ENCODE measurements around the gene UBR2.
"Not testable (repeated sequence)": the region's sequence is repeated elsewhere in the genome, so short reads cannot be mapped to it uniquely, and the experiment has no call there.

The UBR2 gene

GRCh38 chr6:42559276-42559675, 4.6 kb upstream of the UBR2 start:
- H3K36me3 ChIP-seq (ENCODE audit: control insufficient read depth, insufficient read depth, low read length); H3K9ac ChIP-seq (ENCODE audit: low read depth, low read length); H3K27me3 ChIP-seq (ENCODE audit: control insufficient read depth, insufficient read depth, low read length); H3K4me3 ChIP-seq (ENCODE audit: low read depth, low read length); H3K9me3 ChIP-seq (ENCODE audit: control insufficient read depth, insufficient read depth, low read length); H3K4me1 ChIP-seq (ENCODE audit: control insufficient read depth, insufficient read depth, low read length): not testable (repeated sequence)

GRCh38 chr6:42561986-42562385, 1.8 kb upstream of the UBR2 start:
- H3K27me3 ChIP-seq (ENCODE audit: control insufficient read depth, insufficient read depth, low read length) = no peaks in the 10 kb centered on the region
- no peak overlapping the region for H3K9ac ChIP-seq (ENCODE audit: low read depth, low read length)
- no peak overlapping the region for H3K4me3 ChIP-seq (ENCODE audit: low read depth, low read length)
- no peaks in the 10 kb centered on the region for H3K9me3 ChIP-seq (ENCODE audit: control insufficient read depth, insufficient read depth, low read length)
- H3K36me3 ChIP-seq (ENCODE audit: control insufficient read depth, insufficient read depth, low read length) = no peaks in the 10 kb centered on the region
- no peaks in the 10 kb centered on the region for H3K4me1 ChIP-seq (ENCODE audit: control insufficient read depth, insufficient read depth, low read length)

- H3K27me3 ChIP-seq (ENCODE audit: control insufficient read depth, insufficient read depth, low read length) = no peaks in the 10 kb centered on the region
- H3K36me3 ChIP-seq (ENCODE audit: control insufficient read depth, insufficient read depth, low read length) = no peaks in the 10 kb centered on the region
- H3K9ac ChIP-seq (ENCODE audit: low read depth, low read length) = no peak overlapping the region
- H3K9me3 ChIP-seq (ENCODE audit: control insufficient read depth, insufficient read depth, low read length) = no peaks in the 10 kb centered on the region
- no peak overlapping the region for H3K4me3 ChIP-seq (ENCODE audit: low read depth, low read length)
- no peaks in the 10 kb centered on the region for H3K4me1 ChIP-seq (ENCODE audit: control insufficient read depth, insufficient read depth, low read length)
These were observed 932 bp upstream of the UBR2 start for GRCh38 chr6:42562788-42563405.

GRCh38 chr6:42564506-42564825, 637 bp downstream of the UBR2 start:
- H3K27me3 ChIP-seq (ENCODE audit: control insufficient read depth, insufficient read depth, low read length) = no peaks in the 10 kb centered on the region

GRCh38 chr6:42565823-42566613, 2.2 kb downstream of the UBR2 start:
- Histone ChIP-seq H3K4me3 (ENCODE audit: low read depth, low read length) (peak overlapping the region; percentile 99), H3K27me3 (ENCODE audit: control insufficient read depth, insufficient read depth, low read length) (no peaks in the 10 kb centered on the region), H3K9me3 (ENCODE audit: control insufficient read depth, insufficient read depth, low read length) (no peaks in the 10 kb centered on the region), H3K36me3 (ENCODE audit: control insufficient read depth, insufficient read depth, low read length) (no peaks in the 10 kb centered on the region), H3K4me1 (ENCODE audit: control insufficient read depth, insufficient read depth, low read length) (no peaks in the 10 kb centered on the region), H3K9ac (ENCODE audit: low read depth, low read length) (no peak overlapping the region)

More at GRCh38 chr6:42564506-42564825, 637 bp downstream of the UBR2 start:
- H3K36me3 ChIP-seq (ENCODE audit: control insufficient read depth, insufficient read depth, low read length) = no peaks in the 10 kb centered on the region
- no peaks in the 10 kb centered on the region for H3K9me3 ChIP-seq (ENCODE audit: control insufficient read depth, insufficient read depth, low read length)
- peak overlapping the region; percentile 99 for H3K4me3 ChIP-seq (ENCODE audit: low read depth, low read length)
- peak overlapping the region; percentile 87 for H3K9ac ChIP-seq (ENCODE audit: low read depth, low read length)
- H3K4me1 ChIP-seq (ENCODE audit: control insufficient read depth, insufficient read depth, low read length) = no peaks in the 10 kb centered on the region

DNA sequence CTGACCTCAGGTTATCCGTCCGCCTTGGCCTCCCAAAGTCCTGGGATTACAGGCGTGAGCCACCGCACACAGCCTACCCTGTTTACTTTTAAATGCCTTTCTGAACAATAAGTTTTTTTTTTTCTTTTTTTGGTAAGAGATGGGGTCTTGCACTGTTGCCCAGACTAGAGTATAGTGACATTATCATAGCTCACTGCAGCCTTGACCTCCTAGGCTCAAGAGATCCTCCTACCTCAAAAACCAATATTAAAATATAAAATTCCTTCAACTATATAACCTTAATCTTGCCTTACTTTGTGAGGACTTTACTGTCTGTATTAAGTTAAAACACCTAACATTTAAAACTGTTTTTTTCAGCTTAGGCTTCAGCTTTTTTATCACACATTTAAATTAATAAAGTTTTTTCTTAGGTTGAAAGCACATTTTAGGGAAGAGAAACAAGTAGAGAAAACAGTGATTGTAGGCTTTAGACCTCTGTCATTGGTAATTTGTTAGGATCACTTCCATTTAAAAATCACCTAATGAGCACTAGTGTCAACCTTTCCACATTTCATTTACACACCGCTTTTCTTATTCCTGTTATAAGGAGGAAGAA, 2.9 kb downstream of the UBR2 start:
- Histone ChIP-seq H3K36me3 (ENCODE audit: control insufficient read depth, insufficient read depth, low read length) (no peaks in the 10 kb centered on the region), H3K27me3 (ENCODE audit: control insufficient read depth, insufficient read depth, low read length) (no peaks in the 10 kb centered on the region), H3K9me3 (ENCODE audit: control insufficient read depth, insufficient read depth, low read length) (no peaks in the 10 kb centered on the region), H3K4me3 (ENCODE audit: low read depth, low read length) (no peak overlapping the region), H3K4me1 (ENCODE audit: control insufficient read depth, insufficient read depth, low read length) (no peaks in the 10 kb centered on the region), H3K9ac (ENCODE audit: low read depth, low read length) (no peak overlapping the region)

DNA sequence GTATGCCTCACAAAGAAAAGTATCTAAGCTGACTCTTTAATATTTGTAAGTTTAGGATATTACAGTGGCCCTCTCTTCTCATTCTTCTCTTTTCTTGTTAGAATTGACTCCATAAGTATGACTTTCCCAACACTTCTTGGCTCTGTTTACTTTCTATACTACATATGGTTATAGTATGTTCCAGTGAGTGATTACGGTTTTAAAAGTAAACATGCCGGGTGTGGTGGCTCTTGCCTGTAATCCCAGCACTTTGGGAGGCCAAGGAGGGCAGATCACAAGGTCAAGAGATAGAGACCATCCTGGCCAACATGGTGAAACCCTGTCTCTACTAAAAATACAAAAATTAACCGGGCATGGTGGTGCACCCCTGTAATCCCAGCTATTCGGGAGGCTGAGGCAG, 3.4 kb downstream of the UBR2 start:
- H3K9me3 ChIP-seq (ENCODE audit: control insufficient read depth, insufficient read depth, low read length); H3K36me3 ChIP-seq (ENCODE audit: control insufficient read depth, insufficient read depth, low read length); H3K4me3 ChIP-seq (ENCODE audit: low read depth, low read length); H3K9ac ChIP-seq (ENCODE audit: low read depth, low read length); H3K4me1 ChIP-seq (ENCODE audit: control insufficient read depth, insufficient read depth, low read length); H3K27me3 ChIP-seq (ENCODE audit: control insufficient read depth, insufficient read depth, low read length): not testable (repeated sequence)

GRCh38 chr6:42569102-42570028, 5.5 kb downstream of the UBR2 start:
- Histone ChIP-seq H3K9me3 (ENCODE audit: control insufficient read depth, insufficient read depth, low read length) (no peaks in the 10 kb centered on the region), H3K9ac (ENCODE audit: low read depth, low read length) (no peak overlapping the region), H3K4me1 (ENCODE audit: control insufficient read depth, insufficient read depth, low read length) (no peaks in the 10 kb centered on the region), H3K36me3 (ENCODE audit: control insufficient read depth, insufficient read depth, low read length) (no peaks in the 10 kb centered on the region), H3K27me3 (ENCODE audit: control insufficient read depth, insufficient read depth, low read length) (no peaks in the 10 kb centered on the region), H3K4me3 (ENCODE audit: low read depth, low read length) (no peak overlapping the region)

GRCh38 chr6:42571611-42572342, 7.9 kb downstream of the UBR2 start:
- Histone ChIP-seq H3K36me3 (ENCODE audit: control insufficient read depth, insufficient read depth, low read length) (no peaks in the 10 kb centered on the region), H3K9ac (ENCODE audit: low read depth, low read length) (no peak overlapping the region), H3K27me3 (ENCODE audit: control insufficient read depth, insufficient read depth, low read length) (no peaks in the 10 kb centered on the region), H3K9me3 (ENCODE audit: control insufficient read depth, insufficient read depth, low read length) (no peaks in the 10 kb centered on the region), H3K4me3 (ENCODE audit: low read depth, low read length) (no peak overlapping the region), H3K4me1 (ENCODE audit: control insufficient read depth, insufficient read depth, low read length) (no peaks in the 10 kb centered on the region)

DNA sequence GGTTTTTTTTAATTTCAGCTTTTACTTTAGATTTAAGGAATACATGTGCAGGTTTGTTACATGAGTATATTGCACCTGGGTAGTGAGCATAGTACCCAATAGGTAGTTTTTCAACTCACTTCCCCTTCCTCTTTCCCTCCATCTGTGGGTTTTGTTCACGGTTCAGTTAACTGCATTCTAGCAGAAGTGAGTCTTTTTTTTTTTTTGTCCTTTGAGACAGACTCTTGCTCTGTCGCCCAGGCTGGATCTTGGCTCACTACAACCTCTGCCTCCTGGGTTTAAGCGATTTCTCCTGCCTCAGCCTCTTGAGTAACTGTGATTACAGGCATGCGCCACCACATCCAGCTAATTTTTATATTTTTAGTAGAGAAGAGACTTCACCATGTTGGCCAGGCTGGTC, 8.7 kb downstream of the UBR2 start:
- Histone ChIP-seq H3K4me3 (ENCODE audit: low read depth, low read length) (no peak overlapping the region), H3K9ac (ENCODE audit: low read depth, low read length) (no peak overlapping the region), H3K36me3 (ENCODE audit: control insufficient read depth, insufficient read depth, low read length) (no peaks in the 10 kb centered on the region), H3K9me3 (ENCODE audit: control insufficient read depth, insufficient read depth, low read length) (no peaks in the 10 kb centered on the region), H3K4me1 (ENCODE audit: control insufficient read depth, insufficient read depth, low read length) (no peaks in the 10 kb centered on the region), H3K27me3 (ENCODE audit: control insufficient read depth, insufficient read depth, low read length) (no peaks in the 10 kb centered on the region)

- not testable (repeated sequence) for H3K9ac ChIP-seq (ENCODE audit: low read depth, low read length); H3K9me3 ChIP-seq (ENCODE audit: control insufficient read depth, insufficient read depth, low read length); H3K4me1 ChIP-seq (ENCODE audit: control insufficient read depth, insufficient read depth, low read length); H3K4me3 ChIP-seq (ENCODE audit: low read depth, low read length); H3K36me3 ChIP-seq (ENCODE audit: control insufficient read depth, insufficient read depth, low read length); H3K27me3 ChIP-seq (ENCODE audit: control insufficient read depth, insufficient read depth, low read length)
These were observed 12.7 kb downstream of the UBR2 start for GRCh38 chr6:42576538-42576937.

All from iPS-15b (cell line).